GM18508 (cell line): ENCODE results near the gene MRTO4.
"Not testable (repeated sequence)": the region's sequence is repeated elsewhere in the genome, so short reads cannot be mapped to it uniquely, and the experiment has no call there.

Experiments used
- ATAC-seq: cut with Tn5 transposase; IDR thresholded peaks from one replicate; pipeline ENCODE4 v1.9.1; 2021; ENCODE audit warnings: moderate number of reproducible peaks; ENCODE audit not compliant: insufficient read depth, unreplicated experiment

MRTO4 gene

GRCh38 chr1:19222979-19223824 lies 28.4 kb upstream of the MRTO4 start:
- no peak for ATAC-seq

- ATAC-seq, result no peak
These were observed 22.4 kb upstream of the MRTO4 start for GRCh38 chr1:19229229-19229628.

DNA sequence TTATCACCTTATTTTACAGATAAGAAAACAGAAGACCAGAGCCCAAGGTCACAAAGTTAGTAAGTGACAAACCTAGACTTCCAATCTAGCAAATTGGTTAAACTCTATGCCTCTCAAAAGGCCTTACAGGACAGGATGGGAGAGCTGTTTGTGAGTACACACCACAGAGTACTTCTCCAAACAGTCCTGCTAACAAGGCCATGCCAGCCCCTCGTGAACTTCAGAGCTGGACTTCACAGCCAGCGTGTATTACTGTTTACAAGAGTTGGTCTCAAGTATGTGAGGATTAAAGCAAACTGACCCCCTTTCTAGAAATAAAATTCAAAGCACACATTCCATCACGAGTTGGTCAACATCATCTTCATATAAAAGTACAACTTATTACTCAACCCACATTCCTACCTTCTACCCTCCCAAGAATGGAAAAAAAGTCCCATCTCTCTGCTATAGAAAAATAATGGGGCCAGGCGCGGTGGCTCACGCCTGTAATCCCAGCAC lies 21.7 kb upstream of the MRTO4 start:
- ATAC-seq, result no peak

- not testable (repeated sequence) for ATAC-seq
These were observed 19.7 kb upstream of the MRTO4 start for GRCh38 chr1:19231736-19232523.

GRCh38 chr1:19232524-19232846 lies 19.1 kb upstream of the MRTO4 start:
- no peak for ATAC-seq

DNA sequence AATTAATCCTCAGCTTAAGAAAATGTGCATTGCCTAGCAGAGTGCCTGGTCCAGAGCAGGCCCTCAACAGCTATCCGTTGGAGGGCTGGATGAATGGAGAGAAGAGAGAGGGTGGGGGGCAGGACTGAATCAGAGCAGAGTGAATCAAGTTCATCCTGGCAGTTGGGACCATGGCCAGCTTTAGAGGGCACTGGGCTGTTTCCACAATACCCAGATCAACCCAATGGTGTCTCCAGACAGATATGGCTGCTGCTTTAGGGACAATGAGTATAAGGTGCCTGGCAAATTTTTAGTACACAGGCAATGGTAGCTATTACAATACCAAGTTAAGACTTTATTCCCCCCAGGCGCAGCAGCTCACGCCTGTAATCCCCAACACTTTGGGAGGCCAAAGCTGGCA lies 17.4 kb upstream of the MRTO4 start:
- no peak for ATAC-seq

DNA sequence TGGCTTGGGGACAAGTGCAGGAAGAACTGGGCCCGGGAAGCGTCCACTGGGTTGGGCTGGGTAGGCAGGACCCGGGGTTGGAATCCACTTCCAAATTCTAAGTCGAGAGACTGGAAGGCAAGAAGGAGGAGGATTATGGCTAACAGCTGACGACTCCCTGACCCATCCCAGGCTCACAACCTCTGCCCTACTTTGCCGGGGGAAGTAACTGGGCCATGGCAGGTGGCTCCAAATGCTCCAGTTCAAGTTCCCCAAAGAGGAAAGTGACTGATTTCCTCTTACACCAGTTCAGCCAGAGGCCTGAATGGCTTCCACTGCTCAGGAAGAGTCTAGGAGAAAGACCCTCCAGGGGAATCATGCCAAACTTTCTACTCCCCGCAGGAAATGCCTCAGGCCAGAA lies 11.7 kb upstream of the MRTO4 start:
- ATAC-seq, result no peak

DNA sequence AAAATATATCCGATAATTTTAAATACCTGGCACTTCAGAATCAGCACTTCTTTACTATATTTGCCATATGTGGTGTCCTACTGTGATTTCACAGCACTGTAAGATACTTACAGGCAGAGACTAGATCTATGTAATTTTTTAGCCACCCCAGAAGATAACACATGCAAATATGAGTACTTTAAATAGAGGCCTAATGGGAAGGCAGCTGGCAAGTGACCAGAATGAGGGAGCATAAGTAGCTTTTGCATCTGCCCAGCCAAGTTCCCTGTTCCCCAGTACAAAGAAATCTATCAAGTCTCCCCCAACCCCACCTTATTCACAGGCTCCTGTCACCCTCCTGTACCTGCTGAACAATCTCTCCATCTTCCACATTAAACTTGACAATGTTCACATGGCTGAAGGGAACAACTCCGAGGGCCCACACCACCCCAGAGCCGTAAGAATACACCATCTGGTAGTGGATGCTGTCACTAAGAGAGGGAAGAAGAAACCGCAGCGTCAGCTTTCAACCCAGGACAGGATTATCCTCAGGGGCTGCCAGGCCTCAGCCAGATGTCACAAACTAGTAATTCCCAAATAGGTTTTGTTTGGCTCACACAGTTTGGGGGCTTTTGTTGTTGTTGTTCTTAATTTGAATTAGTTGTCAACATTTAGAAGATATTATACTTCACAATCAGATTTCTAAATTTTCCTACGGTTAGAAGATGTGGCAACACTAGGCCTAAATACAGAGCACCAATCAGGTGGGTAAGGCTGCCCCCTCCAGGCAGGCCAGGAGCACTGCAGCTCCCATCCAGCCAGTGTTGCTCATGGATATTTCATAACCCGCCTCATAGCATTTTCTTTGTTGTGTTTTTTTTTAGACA lies 10.7 kb upstream of the MRTO4 start:
- no peak for ATAC-seq

GRCh38 chr1:19250629-19251304 lies 838 bp upstream of the MRTO4 start:
- no peak for ATAC-seq

DNA sequence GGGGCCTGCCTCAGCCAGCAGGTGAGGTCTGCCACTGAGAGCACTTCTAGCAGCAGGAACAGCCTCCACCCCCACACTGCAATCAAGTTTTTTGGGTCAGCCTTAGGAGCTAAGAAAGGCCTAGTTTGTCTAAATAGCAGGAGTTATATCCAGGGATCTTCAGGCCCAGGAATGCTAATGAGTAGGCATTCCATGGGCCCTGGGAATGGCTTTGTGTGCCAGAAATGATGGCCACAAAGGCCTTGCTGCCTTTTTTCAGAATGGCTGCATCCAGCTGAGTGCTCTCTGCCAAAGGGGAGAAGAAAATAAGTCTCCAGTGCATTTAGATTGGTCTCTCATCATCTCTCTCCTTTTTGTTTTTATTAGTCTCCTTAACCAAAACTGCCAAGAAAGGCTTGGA lies 2.8 kb downstream of the MRTO4 start:
- no peak for ATAC-seq

- no peak for ATAC-seq
These were observed 3.7 kb downstream of the MRTO4 start for GRCh38 chr1:19255288-19255687.

DNA sequence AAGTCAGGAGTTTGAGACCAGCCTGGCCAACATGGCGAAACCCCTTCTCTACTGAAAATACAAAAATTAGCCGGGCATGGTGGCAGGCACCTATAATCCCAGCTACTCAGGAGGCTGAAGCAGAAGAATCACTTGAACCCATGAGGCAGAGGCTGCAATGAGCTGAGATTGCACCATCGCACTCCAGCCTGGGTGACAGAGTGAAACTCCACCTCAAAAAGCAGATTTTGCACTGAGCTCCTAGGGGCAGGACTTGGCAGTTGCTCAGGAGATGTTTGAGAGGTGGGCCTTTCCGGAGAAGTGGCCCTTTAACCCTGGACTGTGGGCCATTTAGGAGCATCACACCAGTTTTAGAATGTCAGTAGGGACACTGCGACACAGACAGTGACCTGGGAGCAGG lies 4.7 kb downstream of the MRTO4 start:
- not testable (repeated sequence) for ATAC-seq

- no peak for ATAC-seq
These were observed 5.7 kb downstream of the MRTO4 start for GRCh38 chr1:19257178-19257914.

GRCh38 chr1:19258353-19258752 lies 6.7 kb downstream of the MRTO4 start:
- no peak for ATAC-seq

DNA sequence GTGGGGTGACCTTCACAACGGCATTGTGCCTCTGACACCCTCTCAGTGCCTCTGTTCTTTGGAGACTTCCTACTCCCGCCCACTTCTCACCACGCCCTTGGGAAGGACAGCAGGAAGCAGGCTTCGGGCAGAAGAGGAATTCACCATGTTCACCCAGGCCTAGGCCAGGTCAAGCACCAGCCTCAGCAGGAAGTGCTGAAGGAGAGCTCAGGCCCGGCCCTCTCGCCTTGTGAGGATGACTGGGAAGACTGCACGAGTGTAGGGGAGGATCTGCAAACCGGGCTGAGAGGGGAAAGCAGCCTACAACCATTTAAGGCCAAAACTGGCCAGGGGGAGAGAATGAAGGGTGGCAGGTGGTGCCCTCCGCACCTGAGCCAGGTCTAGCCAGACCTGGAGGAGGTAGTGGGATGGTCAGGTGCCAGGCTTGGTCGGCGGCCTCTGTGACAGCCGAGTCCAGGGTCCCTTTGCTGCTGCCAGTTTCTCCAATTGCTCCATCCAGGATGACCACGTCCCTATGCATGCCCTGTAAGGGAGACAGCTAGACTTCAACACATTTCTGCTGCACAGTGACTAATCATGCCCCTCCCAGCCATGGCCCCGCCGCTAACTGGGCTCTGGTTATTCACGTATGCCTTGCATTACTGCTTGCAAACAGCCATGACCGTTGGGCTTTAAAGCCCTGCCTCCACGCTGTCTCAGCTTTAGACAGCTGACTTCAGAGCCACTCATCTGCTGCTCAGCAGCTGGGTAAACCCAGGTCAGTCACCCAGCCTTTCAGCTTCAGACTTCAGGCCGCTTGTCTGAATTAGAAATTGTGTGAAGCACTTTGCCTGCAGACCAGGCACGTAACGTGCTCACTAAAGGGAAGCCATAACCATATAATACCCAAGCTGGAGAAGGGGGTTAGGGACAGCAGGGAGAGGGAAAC lies 8.9 kb downstream of the MRTO4 start:
- ATAC-seq, result no peak

- ATAC-seq, result no peak
These were observed 10.4 kb downstream of the MRTO4 start for GRCh38 chr1:19262047-19262446.

- no peak for ATAC-seq
These were observed 11.1 kb downstream of the MRTO4 start for GRCh38 chr1:19262744-19263143.

DNA sequence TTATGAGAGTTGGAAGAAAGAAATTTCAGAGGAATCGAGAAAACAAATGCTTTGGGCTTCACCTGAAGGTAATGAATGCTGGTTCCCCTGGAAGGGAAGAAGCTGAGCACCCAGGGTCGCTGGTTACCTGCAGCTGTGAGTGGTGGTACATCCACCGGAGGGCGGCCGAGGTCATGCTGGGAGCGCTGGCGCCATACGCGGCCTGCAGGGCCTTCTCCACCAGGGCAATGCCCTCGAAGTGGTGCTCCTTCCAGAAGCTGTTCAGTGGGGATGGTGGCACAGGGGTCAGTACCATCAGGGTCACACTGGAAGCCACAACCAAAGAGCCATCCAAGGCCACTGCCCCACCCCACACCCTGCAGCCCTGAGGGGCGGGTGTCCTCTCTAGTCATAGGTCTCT lies 16.8 kb downstream of the MRTO4 start:
- no peak for ATAC-seq
